KMS-11 (cell line): ENCODE results near the gene OR2V2.

Experiments
- H2AFZ ChIP-seq: fragments of 200-600 bp; sonication (generic); 2 replicates; pipeline ENCODE4 v1.6.1; 2016; ENCODE audit warnings: antibody characterized with exemption, mixed run types, low read depth
- H3K27ac ChIP-seq: fragments of 200-600 bp; sonication (generic); 2 replicates; pipeline ENCODE4 v1.6.1; 2016; ENCODE audit warnings: mild to moderate bottlenecking, mixed run types
- H3K27me3 ChIP-seq: fragments of 200-600 bp; sonication (generic); 2 replicates; pipeline ENCODE4 v1.6.1; 2017; ENCODE audit warnings: mild to moderate bottlenecking, low read depth, mixed run types, moderate library complexity; ENCODE audit not compliant: insufficient read depth
- H3K36me3 ChIP-seq: fragments of 200-600 bp; sonication (generic); 2 replicates; pipeline ENCODE4 v1.6.1; 2017; ENCODE audit warnings: mild to moderate bottlenecking, mixed run types; ENCODE audit not compliant: insufficient read depth
- H3K4me1 ChIP-seq: fragments of 200-600 bp; sonication (generic); 2 replicates; pipeline ENCODE4 v1.6.1; 2016; ENCODE audit warnings: mild to moderate bottlenecking, low read depth, mixed run types; ENCODE audit not compliant: poor library complexity, severe bottlenecking
- H3K4me2 ChIP-seq: fragments of 200-600 bp; sonication (generic); 2 replicates; pipeline ENCODE4 v1.7.0; 2016; ENCODE audit warnings: mild to moderate bottlenecking, mixed run types
- H3K4me3 ChIP-seq: fragments of 200-600 bp; sonication (generic); IDR thresholded peaks from 2 replicates; pipeline ENCODE4 v1.6.1; 2017; ENCODE audit warnings: low read depth, low read length, mixed read lengths; ENCODE audit not compliant: insufficient read depth
- H3K79me2 ChIP-seq: fragments of 200-600 bp; sonication (generic); 2 replicates; pipeline ENCODE4 v1.6.1; 2016; ENCODE audit warnings: low read depth, mixed run types; ENCODE audit not compliant: insufficient read depth
- H3K9ac ChIP-seq: fragments of 200-600 bp; sonication (generic); 2 replicates; pipeline ENCODE4 v1.6.1; 2016; ENCODE audit warnings: mild to moderate bottlenecking, mixed run types
- H4K20me1 ChIP-seq: fragments of 200-600 bp; sonication (generic); 2 replicates; pipeline ENCODE4 v1.6.1; 2016; ENCODE audit warnings: mild to moderate bottlenecking, mixed run types; ENCODE audit not compliant: insufficient read depth
- CTCF ChIP-seq: fragments of 200-600 bp; sonication (generic); conservative IDR thresholded peaks from 2 replicates; pipeline ENCODE4 v1.6.1; 2017; ENCODE audit warnings: low read depth, mild to moderate bottlenecking, antibody characterized with exemption, low read length, moderate library complexity, mixed read lengths

The OR2V2 gene

DNA sequence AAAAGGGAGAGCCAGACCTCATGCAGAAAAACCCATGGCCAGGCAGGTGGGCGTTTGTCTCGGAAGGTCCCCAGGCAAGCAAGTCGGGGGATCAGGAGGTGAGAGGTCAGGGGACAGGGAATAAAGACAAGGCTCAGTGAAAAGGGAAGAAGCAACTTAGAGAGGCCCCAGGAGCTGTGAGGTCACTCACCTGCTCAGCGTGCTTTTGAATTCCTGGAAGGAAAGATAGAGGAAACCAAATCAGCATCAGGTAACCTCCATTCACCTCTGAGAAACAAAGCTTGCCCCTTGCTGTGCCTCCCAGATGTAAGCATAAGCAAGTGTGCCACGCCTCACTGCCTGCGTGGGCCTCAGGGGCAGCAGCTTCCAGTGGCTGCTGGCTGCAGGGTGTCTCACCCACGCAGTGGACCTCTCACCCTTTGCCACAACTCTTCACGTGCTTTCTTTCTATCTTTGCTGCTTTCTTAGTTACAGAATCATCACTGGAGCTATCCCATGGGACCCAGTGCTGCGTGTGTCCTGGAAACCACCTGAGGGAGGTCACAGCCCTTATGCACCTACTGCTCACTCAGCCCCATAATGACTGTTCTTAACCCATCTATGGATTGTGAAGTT is 51.6 kb downstream of the OR2V2 start:
- Histone ChIP-seq H3K27ac (no peak overlapping the region), H2AFZ (no peak overlapping the region), H3K9ac (no peak overlapping the region), H3K79me2 (no peaks in the 10 kb centered on the region), H3K4me1 (no peaks in the 10 kb centered on the region), H3K4me2 (no peak overlapping the region), H4K20me1 (no peaks in the 10 kb centered on the region), H3K27me3 (no peaks in the 10 kb centered on the region), H3K36me3 (no peaks in the 10 kb centered on the region), H3K4me3 (no peak overlapping the region)
- TF ChIP-seq CTCF: no peak

GRCh38 chr5:181199881-181200638 is 52.7 kb downstream of the OR2V2 start:
- Histone ChIP-seq H3K9ac (no peak overlapping the region), H3K4me2 (no peak overlapping the region), H3K36me3 (no peaks in the 10 kb centered on the region), H3K4me3 (no peak overlapping the region), H3K4me1 (no peaks in the 10 kb centered on the region), H2AFZ (no peak overlapping the region), H3K27me3 (no peaks in the 10 kb centered on the region), H4K20me1 (no peaks in the 10 kb centered on the region), H3K27ac (no peak overlapping the region), H3K79me2 (no peaks in the 10 kb centered on the region)
- no peak for TF ChIP-seq CTCF

GRCh38 chr5:181200816-181201215 is 53.4 kb downstream of the OR2V2 start:
- no peak overlapping the region for H2AFZ ChIP-seq
- H3K4me3 ChIP-seq: no peak overlapping the region
- H3K27me3 ChIP-seq: no peaks in the 10 kb centered on the region
- H3K4me2 ChIP-seq: no peak overlapping the region
- no peak for TF ChIP-seq CTCF
- no peak overlapping the region for H3K9ac ChIP-seq
- no peaks in the 10 kb centered on the region for H3K79me2 ChIP-seq
- H3K27ac ChIP-seq: no peak overlapping the region
- H3K4me1 ChIP-seq: no peaks in the 10 kb centered on the region
- H3K36me3 ChIP-seq: no peaks in the 10 kb centered on the region
- no peaks in the 10 kb centered on the region for H4K20me1 ChIP-seq

- Histone ChIP-seq H3K4me2 (no peak overlapping the region), H3K79me2 (no peaks in the 10 kb centered on the region), H3K4me3 (no peak overlapping the region), H3K27ac (no peak overlapping the region), H2AFZ (no peak overlapping the region), H3K4me1 (peaks cover 4% of the 10 kb centered on the region), H3K36me3 (no peaks in the 10 kb centered on the region), H3K27me3 (no peaks in the 10 kb centered on the region), H4K20me1 (no peaks in the 10 kb centered on the region), H3K9ac (no peak overlapping the region)
- no peak for TF ChIP-seq CTCF
Measured at GRCh38 chr5:181203093-181203711, 55.8 kb downstream of the OR2V2 start.
